OCI-LY1 (cell line): ENCODE measurements around the gene CBX8.

Experiments used
- H2AFZ ChIP-seq: fragments of 200-600 bp; sonication (generic), shearing (Covaris generic); 2 replicates; pipeline ENCODE4 v1.6.0; 2014; ENCODE audit warnings: antibody characterized with exemption, mild to moderate bottlenecking, low read length
- H3F3A ChIP-seq: fragments of 200-600 bp; sonication (generic), shearing (Covaris generic); 2 replicates; pipeline ENCODE4 v1.6.0; 2014; ENCODE audit warnings: mild to moderate bottlenecking, antibody characterized with exemption, low read length, moderate library complexity; ENCODE audit not compliant: insufficient read depth
- H3K27ac ChIP-seq: fragments of 200-600 bp; sonication (generic); 2 replicates; pipeline ENCODE4 v1.5.1; 2014; ENCODE audit warnings: low read length, mixed run types, mild to moderate bottlenecking, low read depth; ENCODE audit not compliant: poor library complexity, severe bottlenecking
- H3K27me3 ChIP-seq: fragments of 200-600 bp; sonication (generic); 2 replicates; pipeline ENCODE4 v1.6.0; 2014; ENCODE audit warnings: antibody characterized with exemption, mild to moderate bottlenecking, low read length, moderate library complexity; ENCODE audit not compliant: insufficient read depth
- H3K36me3 ChIP-seq: fragments of 200-600 bp; sonication (generic); 2 replicates; pipeline ENCODE4 v1.6.1; 2014; ENCODE audit warnings: mild to moderate bottlenecking, antibody characterized with exemption, low read length, moderate library complexity, mixed read lengths; ENCODE audit not compliant: insufficient read depth
- H3K4me1 ChIP-seq: fragments of 200-600 bp; sonication (generic); 2 replicates; pipeline ENCODE4 v1.5.1; 2014; ENCODE audit warnings: mild to moderate bottlenecking, low read length, moderate library complexity; ENCODE audit not compliant: insufficient read depth, severe bottlenecking
- H3K4me2 ChIP-seq: fragments of 200-600 bp; sonication (generic), shearing (Covaris generic); 2 replicates; pipeline ENCODE4 v1.6.1; 2014; ENCODE audit warnings: low read length
- H3K4me3 ChIP-seq: fragments of 200-600 bp; sonication (generic); 2 replicates; pipeline ENCODE4 v1.5.1; 2014; ENCODE audit warnings: low read length, low read depth, mild to moderate bottlenecking, mixed read lengths; ENCODE audit not compliant: poor library complexity, severe bottlenecking
- H3K79me2 ChIP-seq: fragments of 200-600 bp; shearing (Covaris generic); 2 replicates; pipeline ENCODE4 v1.6.1; 2016; ENCODE audit warnings: mixed run types, low read length, mixed read lengths; ENCODE audit not compliant: insufficient read depth
- H3K9ac ChIP-seq: fragments of 200-600 bp; sonication (generic), shearing (Covaris generic); 2 replicates; pipeline ENCODE4 v1.6.1; 2014; ENCODE audit warnings: mild to moderate bottlenecking, low read length, mixed read lengths
- H3K9me2 ChIP-seq: fragments of 200-600 bp; sonication (generic), shearing (Covaris generic); 2 replicates; pipeline ENCODE4 v1.6.1; 2014; ENCODE audit warnings: low read depth, mild to moderate bottlenecking, low read length, mixed read lengths
- H3K9me3 ChIP-seq: fragments of 200-600 bp; shearing (Covaris generic); 2 replicates; pipeline ENCODE4 v1.6.1; 2014; ENCODE audit warnings: low read length, mixed read lengths
- H4K20me1 ChIP-seq: fragments of 200-600 bp; sonication (generic), shearing (Covaris generic); 2 replicates; pipeline ENCODE4 v1.6.0; 2016; ENCODE audit warnings: mild to moderate bottlenecking, low read length; ENCODE audit not compliant: insufficient read depth
- CTCF ChIP-seq: fragments of 200-600 bp; sonication (generic), shearing (Covaris generic); IDR thresholded peaks from 2 replicates; pipeline ENCODE4 v1.5.1; 2017; ENCODE audit warnings: mild to moderate bottlenecking, antibody characterized with exemption, low read length, moderate library complexity, mixed read lengths
- EZH2 ChIP-seq: fragments of 200-600 bp; sonication (generic), shearing (Covaris generic); IDR thresholded peaks from 2 replicates; pipeline ENCODE4 v1.8.0; 2017; ENCODE audit warnings: borderline replicate concordance, mixed run types, mild to moderate bottlenecking, antibody characterized with exemption, low read length, moderate library complexity, mixed read lengths

CBX8 gene

GRCh38 chr17:79826204-79826680, 29.4 kb upstream of the CBX8 start:
- H3K4me2 ChIP-seq: no peak overlapping the region
- no peaks in the 10 kb centered on the region for H3K79me2 ChIP-seq
- H3K4me1 ChIP-seq: no peaks in the 10 kb centered on the region
- H3K27me3 ChIP-seq: peaks cover 5% of the 10 kb centered on the region; the same call in 1 of the 2 replicates
- no peaks in the 10 kb centered on the region for H3K9me2 ChIP-seq
- H3K9ac ChIP-seq: no peak overlapping the region
- H4K20me1 ChIP-seq: no peaks in the 10 kb centered on the region
- no peak for TF ChIP-seq EZH2
- no peak for TF ChIP-seq CTCF
- H3F3A ChIP-seq: no peaks in the 10 kb centered on the region
- H3K27ac ChIP-seq: no peak overlapping the region
- no peak overlapping the region for H3K4me3 ChIP-seq
- no peaks in the 10 kb centered on the region for H3K36me3 ChIP-seq
- no peak overlapping the region for H2AFZ ChIP-seq
- H3K9me3 ChIP-seq: no peaks in the 10 kb centered on the region

GRCh38 chr17:79825580-79825921, 28.7 kb upstream of the CBX8 start:
- H2AFZ ChIP-seq: no peak overlapping the region
- peaks cover 5% of the 10 kb centered on the region; the same call in 1 of the 2 replicates for H3K27me3 ChIP-seq
- no peaks in the 10 kb centered on the region for H3K36me3 ChIP-seq
- H3K4me1 ChIP-seq: no peaks in the 10 kb centered on the region
- no peaks in the 10 kb centered on the region for H3K9me2 ChIP-seq
- no peaks in the 10 kb centered on the region for H3F3A ChIP-seq
- TF ChIP-seq CTCF (no peak), EZH2 (no peak)
- no peaks in the 10 kb centered on the region for H3K79me2 ChIP-seq
- no peak overlapping the region for H3K9ac ChIP-seq
- H4K20me1 ChIP-seq: no peaks in the 10 kb centered on the region
- H3K4me2 ChIP-seq: no peak overlapping the region
- no peak overlapping the region for H3K4me3 ChIP-seq
- H3K27ac ChIP-seq: no peak overlapping the region
- H3K9me3 ChIP-seq: no peaks in the 10 kb centered on the region

GRCh38 chr17:79824893-79825579, 28.2 kb upstream of the CBX8 start:
- no peak overlapping the region for H2AFZ ChIP-seq
- no peaks in the 10 kb centered on the region for H4K20me1 ChIP-seq
- H3K36me3 ChIP-seq: no peaks in the 10 kb centered on the region
- no peak overlapping the region for H3K9ac ChIP-seq
- H3F3A ChIP-seq: no peaks in the 10 kb centered on the region
- no peaks in the 10 kb centered on the region for H3K9me2 ChIP-seq
- TF ChIP-seq CTCF (no peak), EZH2 (no peak)
- no peak overlapping the region for H3K27ac ChIP-seq
- no peaks in the 10 kb centered on the region for H3K9me3 ChIP-seq
- H3K4me1 ChIP-seq: no peaks in the 10 kb centered on the region
- H3K4me2 ChIP-seq: no peak overlapping the region
- H3K4me3 ChIP-seq: no peak overlapping the region
- H3K27me3 ChIP-seq: peaks cover 5% of the 10 kb centered on the region; the same call in 1 of the 2 replicates
- no peaks in the 10 kb centered on the region for H3K79me2 ChIP-seq
